ENCODE measurements around the gene FLT3LG. TPM values are rescaled to one million over a fixed set of nuclear protein-coding genes. Genes with fewer than 3 reads are reported as not detected.

Gene FLT3LG
- total and polyA plus RNA-seq, 2 experiments from 2014 or later: 1.3 to 4.6 TPM

DNA sequence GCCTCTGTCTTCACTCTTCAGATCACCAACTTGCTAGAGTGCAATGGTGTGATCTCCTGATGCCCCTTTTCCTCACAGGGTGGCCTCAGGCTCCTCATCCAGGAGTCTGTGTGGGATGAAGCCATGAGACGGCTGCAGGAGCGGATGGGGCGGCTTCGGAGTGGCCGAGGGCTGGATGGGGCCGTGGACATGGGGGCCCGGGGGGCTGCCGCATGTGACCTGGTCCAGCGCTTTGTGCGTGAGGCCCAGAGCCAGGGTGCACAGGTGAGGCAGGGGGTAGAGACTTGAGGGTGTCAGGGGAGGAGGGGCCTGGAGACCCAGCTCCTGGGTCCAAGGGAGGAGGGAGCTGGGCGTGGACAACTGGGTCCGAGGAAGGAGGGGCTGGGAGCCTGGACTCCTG is 11.5 kb upstream of the FLT3LG start:
- H3K9me3 ChIP-seq (ENCODE audit: low read depth): no peaks in the 10 kb centered on the region
- no peak overlapping the region for H3K4me3 ChIP-seq
- in situ Hi-C loops (cut with MboI): no loop called here
- H3K9me2 ChIP-seq (ENCODE audit: insufficient read depth): no peaks in the 10 kb centered on the region
- WGBS, 2 experiments (ENCODE audit: low coverage in 1 of 2, low lambda C conversion rate in 2 of 2, missing lambda C conversion rate in 2 of 2): 88 to 92% methylated on average over 10 to 12 of the region's 12 CpGs
- H3K27ac ChIP-seq: no peak overlapping the region
- no peak for DNase-seq
- no peaks in the 10 kb centered on the region for H3K36me3 ChIP-seq (ENCODE audit: low read depth)
- no peaks in the 10 kb centered on the region for H4K20me1 ChIP-seq (ENCODE audit: insufficient read depth)
- H3K9ac ChIP-seq: no peak overlapping the region
- H3K4me1 ChIP-seq (ENCODE audit: insufficient read depth): peaks cover 6% of the 10 kb centered on the region; the same call in 1 of the 2 replicates
- H3F3A ChIP-seq (ENCODE audit: insufficient read depth): 0 out of 2 replicates have a peak, but pooled peaks cover 5% of the 10 kb centered on the region
- no peak overlapping the region for H2AFZ ChIP-seq
- TF ChIP-seq EZH2 (IDR thresholded peaks at IDR 0.05; ENCODE audit: insufficient read depth, poor library complexity, severe bottlenecking): no peak
- no peak for TF ChIP-seq EZH2phosphoT487 (IDR thresholded peaks at IDR 0.05; ENCODE audit: insufficient read depth, low read depth)
- no peak overlapping the region for H3K4me2 ChIP-seq (ENCODE audit: unreplicated experiment)
- no peaks in the 10 kb centered on the region for H3K27me3 ChIP-seq (replicated peaks; ENCODE audit: insufficient read depth)
- peaks cover 3% of the 10 kb centered on the region; the same call in 1 of the 2 replicates for H3K79me2 ChIP-seq (ENCODE audit: insufficient read depth)

DNA sequence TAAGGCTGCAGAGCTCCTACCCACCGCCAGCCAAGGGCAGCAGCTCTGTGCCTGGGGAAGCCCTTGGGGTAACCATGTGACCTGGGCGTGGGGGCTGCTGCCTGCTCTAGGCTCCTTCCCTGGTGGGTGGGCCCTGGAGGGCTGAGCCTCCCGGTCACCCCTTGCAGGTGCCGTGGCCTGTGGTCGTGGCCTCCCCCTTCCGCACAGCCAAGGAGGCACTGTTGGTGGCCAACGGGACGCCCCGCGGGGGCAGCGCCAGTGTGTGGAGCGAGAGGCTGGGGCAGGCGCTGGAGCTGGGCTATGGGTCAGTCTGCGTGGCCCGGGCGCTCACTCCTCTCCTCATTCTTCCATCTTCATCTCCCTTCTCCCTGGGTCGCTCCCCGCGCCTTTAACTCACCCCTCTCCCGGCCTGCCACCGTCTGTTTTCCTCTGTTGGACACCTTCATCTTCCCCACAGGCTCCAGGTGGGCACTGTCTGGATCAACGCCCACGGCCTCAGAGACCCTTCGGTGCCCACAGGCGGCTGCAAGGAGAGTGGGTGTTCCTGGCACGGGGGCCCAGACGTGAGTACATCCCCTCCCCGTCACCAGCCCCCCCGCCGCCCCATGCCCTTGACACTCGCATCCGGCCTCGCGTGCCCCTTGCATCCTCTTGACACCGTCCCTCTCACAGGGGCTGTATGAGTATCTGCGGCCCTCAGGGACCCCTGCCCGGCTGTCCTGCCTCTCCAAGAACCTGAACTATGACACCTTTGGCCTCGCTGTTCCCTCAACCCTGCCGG is 9.9 kb upstream of the FLT3LG start:
- no peaks in the 10 kb centered on the region for H3K27me3 ChIP-seq (replicated peaks; ENCODE audit: insufficient read depth)
- H3K9ac ChIP-seq: no peak overlapping the region
- no peak for TF ChIP-seq EZH2 (IDR thresholded peaks at IDR 0.05; ENCODE audit: insufficient read depth, poor library complexity, severe bottlenecking)
- no peak for TF ChIP-seq EZH2phosphoT487 (IDR thresholded peaks at IDR 0.05; ENCODE audit: insufficient read depth, low read depth)
- H3K9me3 ChIP-seq (ENCODE audit: low read depth): no peaks in the 10 kb centered on the region
- H2AFZ ChIP-seq: no peak overlapping the region
- no peaks in the 10 kb centered on the region for H3K9me2 ChIP-seq (ENCODE audit: insufficient read depth)
- H3K4me3 ChIP-seq: no peak overlapping the region
- in situ Hi-C loops (cut with MboI): no loop called here
- H3K27ac ChIP-seq: no peak overlapping the region
- H3F3A ChIP-seq (ENCODE audit: insufficient read depth): no peaks in the 10 kb centered on the region
- no peaks in the 10 kb centered on the region for H3K4me1 ChIP-seq (ENCODE audit: insufficient read depth)
- 88 to 90% methylated on average over 25 to 38 of the region's 39 CpGs for WGBS, 2 experiments (ENCODE audit: low coverage in 1 of 2, low lambda C conversion rate in 2 of 2, missing lambda C conversion rate in 2 of 2)
- H3K79me2 ChIP-seq (ENCODE audit: insufficient read depth): no peaks in the 10 kb centered on the region
- no peaks in the 10 kb centered on the region for H3K36me3 ChIP-seq (ENCODE audit: low read depth)
- DNase-seq: no peak
- H3K4me2 ChIP-seq (ENCODE audit: unreplicated experiment): no peak overlapping the region
- no peaks in the 10 kb centered on the region for H4K20me1 ChIP-seq (ENCODE audit: insufficient read depth)

DNA sequence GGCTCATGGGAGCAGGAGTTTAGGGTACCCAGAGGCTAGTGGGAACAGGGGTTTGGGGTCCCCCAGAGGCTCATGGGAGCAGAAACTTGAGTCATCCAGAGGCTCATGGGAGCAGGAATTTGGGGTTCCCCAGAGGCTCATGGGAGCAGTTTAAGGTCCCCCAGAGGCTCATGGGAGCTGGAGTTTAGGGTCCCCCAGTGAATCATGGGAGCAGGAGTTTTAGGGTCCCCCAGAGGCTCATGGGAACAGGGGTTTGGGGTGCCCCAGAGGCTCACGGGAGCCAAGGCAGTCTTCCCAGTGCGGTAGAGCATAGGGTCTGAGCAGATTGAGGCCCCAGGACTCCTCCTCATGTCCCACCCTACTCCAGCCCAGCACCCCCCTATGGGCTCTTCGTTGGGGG is 8.6 kb upstream of the FLT3LG start:
- Histone ChIP-seq H3K27me3 (replicated peaks; ENCODE audit: insufficient read depth) (no peaks in the 10 kb centered on the region), H3K4me1 (ENCODE audit: insufficient read depth) (no peaks in the 10 kb centered on the region), H3K9me2 (ENCODE audit: insufficient read depth) (no peaks in the 10 kb centered on the region), H3K9ac (no peak overlapping the region), H3K79me2 (ENCODE audit: insufficient read depth) (no peaks in the 10 kb centered on the region), H3F3A (ENCODE audit: insufficient read depth) (no peaks in the 10 kb centered on the region), H3K36me3 (ENCODE audit: low read depth) (no peaks in the 10 kb centered on the region), H3K27ac (no peak overlapping the region), H3K4me2 (ENCODE audit: unreplicated experiment) (no peak overlapping the region), H4K20me1 (ENCODE audit: insufficient read depth) (no peaks in the 10 kb centered on the region), H3K9me3 (ENCODE audit: low read depth) (no peaks in the 10 kb centered on the region), H2AFZ (no peak overlapping the region), H3K4me3 (no peak overlapping the region)
- WGBS, 2 experiments (ENCODE audit: low coverage in 1 of 2, low lambda C conversion rate in 2 of 2, missing lambda C conversion rate in 2 of 2): 87 to 92% methylated on average over 3 of the region's 3 CpGs
- in situ Hi-C loops (cut with MboI): no loop called here
- TF ChIP-seq EZH2 (IDR thresholded peaks at IDR 0.05; ENCODE audit: insufficient read depth, poor library complexity, severe bottlenecking) (no peak), EZH2phosphoT487 (IDR thresholded peaks at IDR 0.05; ENCODE audit: insufficient read depth, low read depth) (no peak)
- DNase-seq: no peak

DNA sequence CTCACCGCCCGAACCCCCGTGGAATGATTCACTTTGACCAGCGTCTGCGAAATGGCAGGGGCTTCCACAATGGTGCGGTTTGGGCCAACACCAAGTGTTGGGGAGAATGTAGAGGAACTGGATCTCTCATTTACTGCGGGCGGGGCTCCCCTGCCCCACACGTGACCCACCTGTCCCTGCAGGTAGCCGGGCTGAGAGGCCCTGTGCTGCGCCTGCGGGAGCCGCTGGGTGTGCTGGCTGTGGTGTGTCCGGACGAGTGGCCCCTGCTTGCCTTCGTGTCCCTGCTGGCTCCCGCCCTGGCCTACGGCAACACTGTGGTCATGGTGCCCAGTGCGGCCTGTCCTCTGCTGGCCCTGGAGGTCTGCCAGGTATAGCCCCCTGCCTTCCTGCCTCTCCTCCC is 5.8 kb upstream of the FLT3LG start:
- in situ Hi-C loops (cut with MboI): no loop called here
- no peak overlapping the region for H3K4me3 ChIP-seq
- no peaks in the 10 kb centered on the region for H4K20me1 ChIP-seq (ENCODE audit: insufficient read depth)
- H3K4me2 ChIP-seq (ENCODE audit: unreplicated experiment): no peak overlapping the region
- H3K9me3 ChIP-seq (ENCODE audit: low read depth): no peaks in the 10 kb centered on the region
- DNase-seq: no peak
- 84% methylated on average over 19 of the region's 19 CpGs for WGBS, 2 experiments (ENCODE audit: low coverage in 1 of 2, low lambda C conversion rate in 2 of 2, missing lambda C conversion rate in 2 of 2)
- H3K9me2 ChIP-seq (ENCODE audit: insufficient read depth): no peaks in the 10 kb centered on the region
- no peaks in the 10 kb centered on the region for H3F3A ChIP-seq (ENCODE audit: insufficient read depth)
- H3K79me2 ChIP-seq (ENCODE audit: insufficient read depth): no peaks in the 10 kb centered on the region
- no peaks in the 10 kb centered on the region for H3K4me1 ChIP-seq (ENCODE audit: insufficient read depth)
- TF ChIP-seq EZH2 (IDR thresholded peaks at IDR 0.05; ENCODE audit: insufficient read depth, poor library complexity, severe bottlenecking): no peak
- TF ChIP-seq EZH2phosphoT487 (IDR thresholded peaks at IDR 0.05; ENCODE audit: insufficient read depth, low read depth): no peak
- H3K36me3 ChIP-seq (ENCODE audit: low read depth): no peaks in the 10 kb centered on the region
- H3K27ac ChIP-seq: no peak overlapping the region
- no peak overlapping the region for H2AFZ ChIP-seq
- H3K27me3 ChIP-seq (replicated peaks; ENCODE audit: insufficient read depth): no peaks in the 10 kb centered on the region
- H3K9ac ChIP-seq: no peak overlapping the region

Data from GM23248 (cell line).